Breast epithelium (tissue), 4 donors: ENCODE data around the gene RPS6KA3. TPM values are rescaled to one million over a fixed set of nuclear protein-coding genes. Genes with fewer than 3 reads are reported as not detected.

Source experiments
- DNase-seq, 2 donors: peaks; one replicate each; pipeline ENCODE4 v3.0.0-alpha.2; 2019; ENCODE audit warnings: low spot score in 2 of 2
- H3K27ac ChIP-seq, 2 donors: fragments of 200-600 bp; sonication (generic) in 1 of 2; one replicate each; pipeline ENCODE4 v1.5.1; 2016 to 2019; ENCODE audit warnings: mild to moderate bottlenecking in 1 of 2
- H3K27me3 ChIP-seq, 2 donors: fragments of 200-600 bp; sonication (generic) in 1 of 2; one replicate each; pipeline versions ENCODE4 v1.5.1 to v1.6.0; 2017 to 2019; ENCODE audit warnings: control low read depth in 1 of 2, mild to moderate bottlenecking in 1 of 2
- H3K36me3 ChIP-seq: fragments of 200-600 bp; one replicate; pipeline ENCODE4 v1.5.1; 2019
- H3K4me1 ChIP-seq, 2 donors: fragments of 200-600 bp; sonication (generic); one replicate each; pipeline ENCODE4 v1.5.1; 2016 to 2019; ENCODE audit warnings: control low read depth in 1 of 2
- H3K4me3 ChIP-seq, 3 donors: fragments of 200-600 bp; sonication (generic); 1 replicate in 2 of 3; 2 replicates in 1 of 3; pipeline ENCODE4 v1.5.1; 2016 to 2019; ENCODE audit warnings: mild to moderate bottlenecking in 3 of 3, moderate library complexity in 2 of 3
- H3K9me3 ChIP-seq, 2 donors: fragments of 200-600 bp; sonication (generic) in 1 of 2; one replicate each; pipeline ENCODE4 v1.5.1; 2016 to 2019; ENCODE audit warnings: control low read depth in 1 of 2
- POLR2A ChIP-seq: fragments of 450-650 bp; IDR thresholded peaks from one replicate; pipeline ENCODE4 v1.6.1; 2016; ENCODE audit warnings: antibody characterized with exemption, mild to moderate bottlenecking, moderate library complexity
- POLR2AphosphoS5 ChIP-seq, 3 donors: sonication (generic); formaldehyde crosslinking; IDR thresholded peaks; one replicate each; pipeline ENCODE4 v1.6.1; 2017; ENCODE audit warnings: antibody characterized with exemption in 3 of 3
- intact Hi-C: fragments of 100-400 bp; cut with DNase I; formaldehyde crosslinking; loops from one replicate; pipeline ENCODE4 v1.15.1; 2023; ENCODE audit warnings: low total_unique reads
- total RNA-seq, 3 donors: library from RNA; depleted of rRNA; stranded (reverse); fragments of >200 nt; gene quantifications; one replicate each; pipeline ENCODE4 v1.1.0, GENCODE V29; 2016
- TF ChIP-seq, protein P1 (sequence below), 3 donors: fragments of 450-650 bp; IDR thresholded peaks; one replicate each; pipeline ENCODE4 v1.5.1; 2016 to 2017; ENCODE audit warnings: antibody characterized with exemption in 3 of 3, mild to moderate bottlenecking in 3 of 3, moderate library complexity in 3 of 3

Gene RPS6KA3
- total RNA-seq, 3 donors from 2014 or later, result 35.7 to 41.0 (median 37.0) TPM

GRCh38 chrX:20309806-20310205, 43.1 kb upstream of the RPS6KA3 start:
- Histone ChIP-seq H3K36me3 (no peaks in the 10 kb centered on the region), H3K4me3 (no peak overlapping the region), H3K9me3 (no peaks in the 10 kb centered on the region), H3K4me1 (no peaks in the 10 kb centered on the region), H3K27ac (no peak overlapping the region), H3K27me3 (peaks cover 0 to 25% of the 10 kb centered on the region in 2 donors)
- DNase-seq, result no peak
- intact Hi-C loops, result no loop called here
- TF ChIP-seq POLR2A (no peak), POLR2AphosphoS5 (IDR thresholded peaks at IDR 0.05) (no peak)

GRCh38 chrX:20306668-20307067, 40.0 kb upstream of the RPS6KA3 start:
- Histone ChIP-seq H3K36me3 (no peaks in the 10 kb centered on the region), H3K27me3 (peaks cover 0 to 25% of the 10 kb centered on the region in 2 donors), H3K9me3 (no peaks in the 10 kb centered on the region), H3K4me3 (no peak overlapping the region), H3K27ac (no peak overlapping the region), H3K4me1 (no peaks in the 10 kb centered on the region)
- TF ChIP-seq POLR2A (no peak), POLR2AphosphoS5 (IDR thresholded peaks at IDR 0.05) (no peak)
- TF ChIP-seq, protein P1, sequence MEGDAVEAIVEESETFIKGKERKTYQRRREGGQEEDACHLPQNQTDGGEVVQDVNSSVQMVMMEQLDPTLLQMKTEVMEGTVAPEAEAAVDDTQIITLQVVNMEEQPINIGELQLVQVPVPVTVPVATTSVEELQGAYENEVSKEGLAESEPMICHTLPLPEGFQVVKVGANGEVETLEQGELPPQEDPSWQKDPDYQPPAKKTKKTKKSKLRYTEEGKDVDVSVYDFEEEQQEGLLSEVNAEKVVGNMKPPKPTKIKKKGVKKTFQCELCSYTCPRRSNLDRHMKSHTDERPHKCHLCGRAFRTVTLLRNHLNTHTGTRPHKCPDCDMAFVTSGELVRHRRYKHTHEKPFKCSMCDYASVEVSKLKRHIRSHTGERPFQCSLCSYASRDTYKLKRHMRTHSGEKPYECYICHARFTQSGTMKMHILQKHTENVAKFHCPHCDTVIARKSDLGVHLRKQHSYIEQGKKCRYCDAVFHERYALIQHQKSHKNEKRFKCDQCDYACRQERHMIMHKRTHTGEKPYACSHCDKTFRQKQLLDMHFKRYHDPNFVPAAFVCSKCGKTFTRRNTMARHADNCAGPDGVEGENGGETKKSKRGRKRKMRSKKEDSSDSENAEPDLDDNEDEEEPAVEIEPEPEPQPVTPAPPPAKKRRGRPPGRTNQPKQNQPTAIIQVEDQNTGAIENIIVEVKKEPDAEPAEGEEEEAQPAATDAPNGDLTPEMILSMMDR (IDR thresholded peaks at IDR 0.05), result no peak
- intact Hi-C loops, result no loop called here
- DNase-seq, result no peak

DNA sequence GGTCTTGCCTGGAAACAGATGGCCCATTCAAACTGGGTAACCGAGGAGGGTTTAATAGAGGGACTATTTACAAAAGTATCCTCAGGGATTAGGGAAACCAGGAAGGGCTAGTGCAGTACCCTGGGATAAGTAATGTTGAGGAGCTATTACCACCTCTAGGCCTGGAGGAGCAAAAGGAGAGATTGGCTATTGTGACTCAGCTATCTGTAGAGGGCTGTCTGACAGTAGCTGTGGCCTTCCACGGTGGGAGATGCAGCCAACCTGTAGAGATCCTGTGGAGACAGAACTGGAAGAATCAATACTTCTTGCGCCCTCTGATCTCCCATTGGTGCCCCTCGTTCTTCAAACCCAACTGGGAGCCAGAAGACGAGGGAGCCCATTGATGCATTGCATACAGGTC, 34.1 kb upstream of the RPS6KA3 start:
- H3K9me3 ChIP-seq, result no peaks in the 10 kb centered on the region
- H3K4me3 ChIP-seq, result no peak overlapping the region
- H3K4me1 ChIP-seq, result no peaks in the 10 kb centered on the region
- no peak overlapping the region for H3K27ac ChIP-seq
- intact Hi-C loops, result no loop called here
- no peak for DNase-seq
- peaks cover 0 to 10% of the 10 kb centered on the region in 2 donors for H3K27me3 ChIP-seq
- TF ChIP-seq, protein P1 (IDR thresholded peaks at IDR 0.05), result no peak
- TF ChIP-seq POLR2AphosphoS5 (IDR thresholded peaks at IDR 0.05), result no peak
- TF ChIP-seq POLR2A, result no peak
- no peaks in the 10 kb centered on the region for H3K36me3 ChIP-seq

- Histone ChIP-seq H3K36me3 (no peaks in the 10 kb centered on the region), H3K27me3 (peaks cover 0 to 38% of the 10 kb centered on the region in 2 donors), H3K9me3 (peaks cover 0 to 7% of the 10 kb centered on the region in 2 donors), H3K4me1 (no peaks in the 10 kb centered on the region), H3K4me3 (no peak overlapping the region), H3K27ac (no peak overlapping the region)
- intact Hi-C loops, result no loop called here
- DNase-seq, result no peak
- TF ChIP-seq, protein P1 (IDR thresholded peaks at IDR 0.05), result no peak
- TF ChIP-seq POLR2AphosphoS5 (IDR thresholded peaks at IDR 0.05), result no peak
- no peak for TF ChIP-seq POLR2A
Measured at GRCh38 chrX:20294957-20295356, 28.2 kb upstream of the RPS6KA3 start.

DNA sequence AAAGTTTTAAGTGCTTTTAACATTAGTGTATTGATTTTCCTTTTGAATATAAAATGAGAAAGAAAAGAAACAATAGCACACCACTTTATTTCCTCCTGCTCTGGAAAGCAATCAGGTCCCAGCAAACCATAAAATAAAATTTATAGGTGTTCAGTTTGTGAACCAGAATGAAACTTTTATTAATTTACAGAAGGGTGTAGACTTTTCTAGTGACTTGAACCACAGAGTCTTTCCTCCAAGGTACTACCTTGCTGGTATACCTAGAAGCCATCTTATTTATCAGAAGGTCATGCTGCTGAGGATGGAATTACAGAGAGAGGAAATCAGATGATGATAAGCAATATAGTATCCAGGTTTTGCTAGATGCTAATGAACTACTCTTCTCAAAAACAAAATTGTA, 27.6 kb upstream of the RPS6KA3 start:
- no peak overlapping the region for H3K27ac ChIP-seq
- TF ChIP-seq, protein P1 (IDR thresholded peaks at IDR 0.05), result no peak
- TF ChIP-seq POLR2AphosphoS5 (IDR thresholded peaks at IDR 0.05) (no peak), POLR2A (no peak)
- no peaks in the 10 kb centered on the region for H3K4me1 ChIP-seq
- intact Hi-C loops, result no loop called here
- H3K4me3 ChIP-seq, result no peak overlapping the region
- peaks cover 0 to 38% of the 10 kb centered on the region in 2 donors for H3K27me3 ChIP-seq
- peaks cover 0 to 7% of the 10 kb centered on the region in 2 donors for H3K9me3 ChIP-seq
- no peaks in the 10 kb centered on the region for H3K36me3 ChIP-seq
- DNase-seq, result no peak

- Histone ChIP-seq H3K4me1 (no peaks in the 10 kb centered on the region), H3K4me3 (no peak overlapping the region), H3K27ac (no peak overlapping the region), H3K36me3 (no peaks in the 10 kb centered on the region), H3K9me3 (no peaks in the 10 kb centered on the region), H3K27me3 (peaks cover 0 to 11% of the 10 kb centered on the region in 2 donors)
- TF ChIP-seq POLR2A (no peak), POLR2AphosphoS5 (IDR thresholded peaks at IDR 0.05) (no peak)
- TF ChIP-seq, protein P1 (IDR thresholded peaks at IDR 0.05), result no peak
- no peak for DNase-seq
- intact Hi-C loops, result no loop called here
Measured at GRCh38 chrX:20285511-20285910, 18.8 kb upstream of the RPS6KA3 start.
